ENCODE measurements around the gene LLGL2.

Gene LLGL2

DNA sequence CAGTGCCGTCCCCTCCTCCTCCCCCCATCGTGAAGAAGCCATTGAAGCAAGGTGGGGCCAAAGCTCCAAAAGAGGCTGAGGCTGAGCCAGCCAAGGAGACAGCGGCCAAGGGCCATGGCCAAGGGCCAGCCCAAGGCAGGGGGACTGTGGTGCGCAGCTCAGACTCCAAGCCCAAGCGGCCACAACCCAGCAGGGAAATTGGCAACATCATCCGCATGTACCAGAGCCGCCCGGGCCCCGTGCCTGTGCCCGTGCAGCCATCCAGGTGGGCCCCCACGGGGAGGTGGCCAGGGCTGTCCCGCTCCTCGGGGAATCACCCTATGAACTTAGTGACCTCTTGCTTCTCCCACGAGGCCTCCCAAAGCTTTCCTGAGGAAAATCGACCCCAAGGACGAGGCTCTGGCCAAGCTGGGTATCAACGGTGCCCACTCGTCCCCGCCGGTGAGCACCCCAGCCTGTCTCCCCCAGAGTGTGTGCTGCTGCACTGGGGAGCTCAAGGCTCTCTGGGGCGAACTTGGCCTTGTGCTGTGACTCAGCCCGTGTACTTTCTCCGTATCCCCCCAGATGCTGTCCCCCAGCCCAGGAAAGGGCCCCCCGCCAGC, 91.1 kb downstream of the LLGL2 start:
- DNase-seq, result no peak

DNA sequence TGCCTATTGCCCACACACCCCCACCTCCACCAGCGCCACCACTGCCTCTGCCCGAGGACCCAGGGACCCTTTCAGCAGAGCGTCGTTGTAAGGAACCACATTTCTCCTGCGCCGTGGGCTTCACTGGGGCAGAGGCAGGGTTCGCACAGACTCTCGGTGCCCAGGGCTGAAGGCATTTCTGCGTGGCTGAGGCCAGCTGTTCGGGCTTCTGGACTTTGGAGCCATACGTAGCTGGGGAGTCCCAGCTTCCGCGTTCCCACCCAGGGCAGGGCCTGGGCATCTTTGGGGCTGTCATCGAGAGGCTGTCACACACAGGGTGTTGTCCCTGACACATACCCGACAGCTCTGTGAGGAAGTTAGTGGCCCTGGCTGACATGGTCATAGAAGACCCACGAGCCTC, 91.7 kb downstream of the LLGL2 start:
- DNase-seq, result no peak

DNA sequence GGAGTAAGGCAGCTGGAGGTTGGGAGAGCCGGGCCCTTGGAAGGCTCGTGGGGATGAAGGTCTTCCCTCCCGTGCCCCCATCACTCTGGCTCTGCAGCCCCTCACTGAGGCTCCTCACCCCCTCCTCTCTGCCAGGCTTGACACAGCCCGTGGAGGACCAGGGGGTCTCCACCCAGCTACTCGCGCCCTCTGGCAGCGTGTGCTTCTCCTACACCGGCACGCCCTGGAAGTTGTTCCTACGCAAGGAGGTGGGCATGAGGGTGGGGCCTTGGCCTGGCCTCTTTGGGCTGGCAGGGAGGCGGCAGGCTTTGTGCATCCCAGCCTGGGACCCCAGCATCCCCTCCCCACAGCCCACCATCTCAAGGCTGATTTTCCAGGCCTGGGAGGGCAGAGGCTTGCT, 92.2 kb downstream of the LLGL2 start:
- no peak for DNase-seq

DNA sequence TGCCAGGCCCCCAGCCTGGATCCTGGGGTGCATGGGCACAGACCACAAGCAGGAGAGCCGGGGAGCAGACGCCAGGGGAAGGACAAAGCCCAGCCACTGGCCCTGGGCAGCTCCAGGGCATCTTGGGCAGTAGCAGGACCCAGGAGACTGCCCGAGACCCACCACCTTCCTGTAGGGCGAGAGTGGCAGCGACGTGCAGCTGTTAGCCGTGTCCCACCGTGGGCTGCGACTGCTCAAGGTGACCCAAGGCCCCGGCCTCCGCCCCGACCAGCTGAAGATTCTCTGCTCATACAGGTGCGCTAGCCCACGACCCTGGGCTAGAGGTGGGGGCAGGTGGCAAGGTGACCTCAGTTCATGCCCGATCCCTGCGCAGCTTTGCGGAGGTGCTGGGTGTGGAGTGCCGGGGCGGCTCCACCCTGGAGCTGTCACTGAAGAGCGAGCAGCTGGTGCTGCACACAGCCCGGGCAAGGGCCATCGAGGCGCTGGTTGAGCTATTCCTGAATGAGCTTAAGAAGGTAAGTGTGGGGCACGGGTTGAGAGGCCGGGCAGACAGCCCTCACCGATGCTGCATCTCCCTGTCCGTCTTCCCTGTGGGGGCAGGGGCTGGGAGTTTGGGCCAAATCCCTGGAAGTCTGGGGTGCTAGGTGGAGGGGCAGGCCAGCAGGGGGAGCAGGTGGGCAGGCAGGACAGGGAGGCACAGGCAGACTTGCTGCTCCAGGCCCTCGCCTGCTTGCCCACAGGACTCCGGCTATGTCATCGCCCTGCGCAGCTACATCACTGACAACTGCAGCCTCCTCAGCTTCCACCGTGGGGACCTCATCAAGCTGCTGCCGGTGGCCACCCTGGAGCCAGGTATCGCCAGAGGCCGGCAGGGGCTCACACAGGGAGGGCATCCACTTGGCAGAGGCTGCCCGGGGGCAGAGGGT, 94.3 kb downstream of the LLGL2 start:
- peak; percentile 20 to 59 for DNase-seq

DNA sequence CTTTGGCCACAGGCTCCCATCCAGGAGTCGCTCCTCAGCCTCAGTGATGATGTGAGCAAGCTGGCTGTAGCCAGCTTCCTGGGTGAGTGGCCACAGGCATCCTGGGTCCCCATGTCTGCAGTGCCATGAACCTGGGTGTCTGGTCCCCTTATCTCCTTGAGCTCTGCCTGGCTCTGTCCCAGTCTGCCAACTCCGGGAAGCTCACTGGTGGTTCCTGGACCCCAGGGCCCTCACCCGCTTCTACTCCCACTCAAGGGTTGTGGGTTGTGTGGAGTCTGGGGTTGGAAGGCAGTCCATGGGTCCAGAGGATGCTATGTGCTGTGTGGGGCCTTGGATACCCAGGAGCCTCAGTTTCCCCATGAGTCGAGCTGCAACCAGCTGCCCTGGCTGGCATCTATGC, 96.0 kb downstream of the LLGL2 start:
- no peak for DNase-seq

DNA sequence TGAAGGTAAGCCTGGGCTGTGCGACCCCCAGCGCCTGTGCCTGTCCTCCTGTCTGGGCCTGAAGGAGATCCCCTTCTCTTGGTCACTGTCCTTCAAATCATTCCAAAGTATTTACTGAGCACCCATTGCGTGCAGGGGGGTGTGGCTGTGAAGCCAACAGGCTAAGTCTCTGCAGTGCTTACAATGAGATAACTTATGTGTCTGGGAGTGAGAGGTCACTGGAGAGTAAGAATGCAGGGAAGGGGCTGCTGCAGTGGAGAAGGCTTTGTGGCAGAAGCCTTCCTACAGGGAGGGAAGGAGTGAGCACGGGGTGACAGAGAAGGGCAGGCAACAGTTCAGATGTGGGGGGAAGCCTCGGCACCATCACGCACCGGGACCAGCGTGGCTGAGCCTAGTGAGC, 96.6 kb downstream of the LLGL2 start:
- no peak for DNase-seq

DNA sequence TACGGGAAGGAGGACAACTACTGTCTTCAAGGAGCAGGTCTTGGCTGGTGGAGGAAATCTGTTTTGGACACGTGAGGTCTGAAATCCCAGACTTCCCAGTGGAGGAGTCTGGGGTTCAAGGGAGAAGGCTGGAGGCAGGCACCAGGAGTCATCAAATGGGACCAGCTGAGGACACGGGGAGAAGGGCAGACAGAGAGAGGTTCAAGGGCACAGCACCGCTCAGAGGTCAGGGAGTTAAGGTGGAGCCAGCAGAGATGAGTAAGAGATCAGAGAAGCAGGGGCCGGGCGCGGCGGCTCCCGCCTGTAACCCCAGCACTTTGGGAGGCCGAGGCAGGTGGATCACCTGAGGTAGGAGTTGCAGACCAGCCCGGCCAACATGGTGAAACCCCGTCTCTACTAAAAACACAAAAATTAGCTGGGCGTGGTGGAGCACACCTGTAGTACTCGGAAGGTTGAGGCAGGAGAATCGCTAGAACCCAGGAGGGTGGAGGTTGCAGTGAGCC, 97.3 kb downstream of the LLGL2 start:
- DNase-seq, result no peak

DNA sequence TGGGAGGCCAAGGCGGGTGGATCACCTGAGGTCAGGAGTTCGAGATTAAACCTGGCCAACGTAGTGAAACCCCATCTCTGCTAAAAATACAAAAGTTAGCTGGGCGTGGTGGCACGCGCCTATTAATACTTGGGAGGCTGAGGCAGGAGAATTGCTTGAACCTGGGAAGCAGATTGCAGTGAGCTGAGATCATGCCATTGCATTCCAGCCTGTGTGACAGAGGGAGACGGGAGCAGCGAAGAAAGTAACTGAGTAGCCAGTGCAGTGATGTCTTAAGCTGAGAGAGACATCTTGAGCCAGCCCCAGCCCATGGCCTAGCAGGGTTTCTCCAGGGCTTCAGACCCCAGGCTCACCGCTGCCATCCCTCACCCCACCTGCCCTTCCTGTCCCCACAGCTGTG, 97.9 kb downstream of the LLGL2 start:
- DNase-seq, result no peak

DNA sequence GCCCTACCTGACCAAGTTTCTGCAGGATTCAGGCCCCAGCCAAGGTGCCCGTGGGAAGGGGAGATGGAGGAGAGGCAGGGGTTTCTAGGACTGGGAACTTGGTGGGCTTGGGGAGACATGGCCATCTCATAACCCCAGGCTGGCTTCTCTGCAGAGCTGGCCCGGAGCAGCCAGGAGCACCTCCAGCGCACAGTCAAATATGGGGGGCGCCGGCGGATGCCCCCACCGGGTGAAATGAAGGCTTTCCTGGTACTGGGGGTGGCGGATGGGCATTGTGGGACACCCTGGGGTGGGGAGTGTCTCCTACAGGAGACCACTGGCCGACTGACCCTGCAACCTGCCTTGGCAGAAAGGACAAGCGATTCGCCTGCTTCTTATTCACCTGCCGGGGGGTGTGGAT, 98.5 kb downstream of the LLGL2 start:
- DNase-seq, result no peak
